IPS DF 6.9 (cell line): ENCODE data around the gene UBAP1L.

Experiments used
- DNase-seq: peaks from one replicate; pipeline ENCODE4 v3.0.0-alpha.2; 2013; ENCODE audit warnings: low read depth, low spot score
- H3K27ac ChIP-seq: one replicate; pipeline ENCODE4 v1.5.1; 2013; ENCODE audit warnings: low read length, control low read depth
- H3K27me3 ChIP-seq: 2 replicates; pipeline ENCODE4 v1.6.1; 2013; ENCODE audit warnings: mild to moderate bottlenecking, low read length; ENCODE audit not compliant: control insufficient read depth, insufficient read depth
- H3K36me3 ChIP-seq: 2 replicates; pipeline ENCODE4 v1.6.1; 2013; ENCODE audit warnings: low read length; ENCODE audit not compliant: control insufficient read depth, insufficient read depth
- H3K4me1 ChIP-seq: 2 replicates; pipeline ENCODE4 v1.6.1; 2013; ENCODE audit warnings: low read length; ENCODE audit not compliant: control insufficient read depth, insufficient read depth
- H3K4me3 ChIP-seq: 2 replicates; pipeline ENCODE4 v1.5.1; 2013; ENCODE audit warnings: mild to moderate bottlenecking, low read length
- H3K9me3 ChIP-seq: 2 replicates; pipeline ENCODE4 v1.6.1; 2013; ENCODE audit warnings: low read length, inconsistent platforms; ENCODE audit not compliant: control insufficient read depth, insufficient read depth
- WGBS: extraction: QIAGEN DNeasy Blood & Tissue Kit; methylation state at CpG from one replicate; pipeline ENCODE4 v1.1.7; 2013; ENCODE audit warnings: mixed read lengths, missing lambda C conversion rate; ENCODE audit not compliant: insufficient read length, insufficient coverage; 5-methylcytosine and 5-hydroxymethylcytosine counted together

UBAP1L gene

GRCh38 chr15:65133548-65134200, 18.7 kb upstream of the UBAP1L start, which contains the start of gene PDCD7:
PDCD7 (minus strand) TSS chr15:65133808; CDS start chr15:65133781, 27 bp downstream.
- H3K27ac ChIP-seq: no peak within 1 kb of the TSS
- H3K36me3 ChIP-seq: peaks cover 1% of the 10 kb centered on the region; the same call in 1 of the 2 replicates
- WGBS: no CpG with 5 or more reads among the region's 45 CpGs
- peak within 1 kb of the TSS; percentile 86 for H3K4me3 ChIP-seq
- DNase-seq: peak; percentile 85
- no peaks in the 10 kb centered on the region for H3K27me3 ChIP-seq
- no peaks in the 10 kb centered on the region; the same call in 1 of the 2 replicates for H3K9me3 ChIP-seq
- peaks cover 2% of the 10 kb centered on the region; the same call in 1 of the 2 replicates for H3K4me1 ChIP-seq

GRCh38 chr15:65132878-65133547, 18.0 kb upstream of the UBAP1L start:
- H3K4me1 ChIP-seq: peaks cover 2% of the 10 kb centered on the region; the same call in 1 of the 2 replicates
- H3K4me3 ChIP-seq: peak overlapping the region; percentile 86
- no peaks in the 10 kb centered on the region for H3K27me3 ChIP-seq
- no CpG with 5 or more reads among the region's 93 CpGs for WGBS
- no peaks in the 10 kb centered on the region; the same call in 1 of the 2 replicates for H3K9me3 ChIP-seq
- H3K27ac ChIP-seq: no peak overlapping the region
- peaks cover 8% of the 10 kb centered on the region; the same call in 1 of the 2 replicates for H3K36me3 ChIP-seq
- no peak for DNase-seq

- no peak for DNase-seq
- no peak overlapping the region for H3K4me3 ChIP-seq
- no peaks in the 10 kb centered on the region for H3K9me3 ChIP-seq
- H3K27me3 ChIP-seq: no peaks in the 10 kb centered on the region
- no peak overlapping the region for H3K27ac ChIP-seq
- WGBS: no CpG with 5 or more reads among the region's 5 CpGs
- H3K4me1 ChIP-seq: peaks cover 2% of the 10 kb centered on the region; the same call in 1 of the 2 replicates
- peaks cover 10% of the 10 kb centered on the region; the same call in 1 of the 2 replicates for H3K36me3 ChIP-seq
These were observed 15.9 kb upstream of the UBAP1L start for GRCh38 chr15:65130941-65131340.

GRCh38 chr15:65115542-65115941, 542 bp upstream of the UBAP1L start:
- WGBS: no CpG with 5 or more reads among the region's 5 CpGs
- Histone ChIP-seq H3K4me3 (no peak overlapping the region), H3K36me3 (peaks cover 8% of the 10 kb centered on the region; the same call in 1 of the 2 replicates), H3K27ac (no peak overlapping the region), H3K4me1 (no peaks in the 10 kb centered on the region), H3K27me3 (no peaks in the 10 kb centered on the region), H3K9me3 (no peaks in the 10 kb centered on the region)
- DNase-seq: no peak

- Histone ChIP-seq H3K4me3 (no peak overlapping the region), H3K27me3 (no peaks in the 10 kb centered on the region), H3K27ac (no peak overlapping the region), H3K9me3 (no peaks in the 10 kb centered on the region), H3K36me3 (no peaks in the 10 kb centered on the region; the same call in 1 of the 2 replicates), H3K4me1 (no peaks in the 10 kb centered on the region)
- no CpG with 5 or more reads among the region's 3 CpGs for WGBS
- DNase-seq: no peak
These were observed 4.2 kb downstream of the UBAP1L start for GRCh38 chr15:65110676-65111292.

GRCh38 chr15:65106011-65106590, 8.9 kb downstream of the UBAP1L start:
- Histone ChIP-seq H3K36me3 (no peaks in the 10 kb centered on the region), H3K4me3 (no peak overlapping the region), H3K27ac (no peak overlapping the region), H3K9me3 (no peaks in the 10 kb centered on the region), H3K27me3 (peaks cover 3% of the 10 kb centered on the region; the same call in 1 of the 2 replicates), H3K4me1 (no peaks in the 10 kb centered on the region; the same call in 1 of the 2 replicates)
- no CpG with 5 or more reads among the region's 6 CpGs for WGBS
- no peak for DNase-seq

- no peak for DNase-seq
- H3K36me3 ChIP-seq: no peaks in the 10 kb centered on the region
- no peaks in the 10 kb centered on the region for H3K9me3 ChIP-seq
- peaks cover 3% of the 10 kb centered on the region; the same call in 1 of the 2 replicates for H3K27me3 ChIP-seq
- H3K27ac ChIP-seq: no peak overlapping the region
- WGBS: no CpG with 5 or more reads among the region's 5 CpGs
- no peak overlapping the region for H3K4me3 ChIP-seq
- no peaks in the 10 kb centered on the region; the same call in 1 of the 2 replicates for H3K4me1 ChIP-seq
These were observed 10.0 kb downstream of the UBAP1L start for GRCh38 chr15:65105038-65105437.

GRCh38 chr15:65102912-65103311, 12.1 kb downstream of the UBAP1L start:
- Histone ChIP-seq H3K27me3 (peaks cover 3% of the 10 kb centered on the region; the same call in 1 of the 2 replicates), H3K4me1 (no peaks in the 10 kb centered on the region; the same call in 1 of the 2 replicates), H3K9me3 (no peaks in the 10 kb centered on the region), H3K27ac (no peak overlapping the region), H3K4me3 (no peak overlapping the region), H3K36me3 (no peaks in the 10 kb centered on the region)
- WGBS: no CpG with 5 or more reads among the region's 3 CpGs
- no peak for DNase-seq

- WGBS: no CpG with 5 or more reads among the region's 75 CpGs
These were observed 12.9 kb downstream of the UBAP1L start for GRCh38 chr15:65101891-65102708.

More at GRCh38 chr15:65101891-65102708, 12.9 kb downstream of the UBAP1L start:
- Histone ChIP-seq H3K27me3 (peaks cover 3% of the 10 kb centered on the region; the same call in 1 of the 2 replicates), H3K4me3 (peak overlapping the region; percentile 28; the same call in 1 of the 2 replicates), H3K27ac (no peak overlapping the region), H3K9me3 (no peaks in the 10 kb centered on the region), H3K36me3 (no peaks in the 10 kb centered on the region), H3K4me1 (no peaks in the 10 kb centered on the region; the same call in 1 of the 2 replicates)
- DNase-seq: no peak
